8988T (cell line): ENCODE measurements around the gene SELENOM.

ENCODE experiments used
- DNase-seq: peaks from one replicate; pipeline ENCODE4 v3.0.0; 2011

Gene SELENOM

GRCh38 chr22:31103899-31104694, 3.3 kb downstream of the SELENOM start:
- DNase-seq: no peak

GRCh38 chr22:31103111-31103510, 4.3 kb downstream of the SELENOM start:
- no peak for DNase-seq

GRCh38 chr22:31102441-31103081, 4.8 kb downstream of the SELENOM start:
- DNase-seq: no peak

GRCh38 chr22:31100762-31101525, 6.4 kb downstream of the SELENOM start:
- peak; percentile 4 for DNase-seq

- DNase-seq: peak; percentile 6
Observed at GRCh38 chr22:31099841-31100761, 7.3 kb downstream of the SELENOM start.

- peak; percentile 9 for DNase-seq
Observed at GRCh38 chr22:31099386-31099785, 8.0 kb downstream of the SELENOM start.

- peak; percentile 33 for DNase-seq
Observed at GRCh38 chr22:31098632-31099110, 8.7 kb downstream of the SELENOM start.

GRCh38 chr22:31097941-31098631, 9.3 kb downstream of the SELENOM start:
- peak; percentile 10 for DNase-seq

GRCh38 chr22:31097539-31097938, 9.8 kb downstream of the SELENOM start:
- DNase-seq: peak; percentile 14

GRCh38 chr22:31096657-31097279, 10.6 kb downstream of the SELENOM start:
- DNase-seq: peak; percentile 11

- no peak for DNase-seq
Observed at GRCh38 chr22:31095637-31096249, 11.6 kb downstream of the SELENOM start.

GRCh38 chr22:31094741-31095140, 12.6 kb downstream of the SELENOM start:
- DNase-seq: no peak

- peak; percentile 21 for DNase-seq
Observed at GRCh38 chr22:31094021-31094551, 13.3 kb downstream of the SELENOM start.

- peak; percentile 16 for DNase-seq
Observed at GRCh38 chr22:31093086-31093850, 14.1 kb downstream of the SELENOM start.

GRCh38 chr22:31092161-31092560, 15.2 kb downstream of the SELENOM start:
- DNase-seq: peak; percentile 31

GRCh38 chr22:31091106-31091975, 16.0 kb downstream of the SELENOM start:
- DNase-seq: no peak

GRCh38 chr22:31090217-31091085, 16.9 kb downstream of the SELENOM start:
- DNase-seq: peak; percentile 20
